HG03095 (cell line): ENCODE data around the gene PRPF8.
"Not testable (repeated sequence)": the region's sequence is repeated elsewhere in the genome, so short reads cannot be mapped to it uniquely, and the experiment has no call there.

ENCODE experiments used
- ATAC-seq: cut with Tn5 transposase; IDR thresholded peaks from one replicate; pipeline ENCODE4 v1.9.1; 2021; ENCODE audit warnings: moderate library complexity; ENCODE audit not compliant: unreplicated experiment

Gene PRPF8

GRCh38 chr17:1695365-1695764 lies 10.7 kb upstream of the PRPF8 start:
- ATAC-seq: no peak

DNA sequence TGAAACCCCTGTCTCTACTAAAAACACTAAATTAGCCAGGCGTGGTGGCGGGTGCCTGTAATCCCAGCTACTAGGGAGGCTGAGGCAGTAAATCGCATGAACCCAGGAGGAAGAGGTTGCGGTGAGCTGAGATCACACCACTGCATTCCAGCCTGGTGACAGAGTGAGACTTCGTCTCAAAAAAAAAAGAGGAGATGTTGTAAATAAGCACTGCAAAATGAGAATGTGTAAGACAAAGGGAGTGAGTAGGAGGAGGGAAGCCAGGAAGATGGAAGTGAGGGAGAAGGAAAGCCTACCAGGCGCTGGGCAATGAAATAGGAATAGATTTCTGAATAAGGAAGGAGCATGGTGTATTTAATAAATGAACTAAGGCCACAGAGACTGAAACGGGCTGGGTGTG lies 8.7 kb upstream of the PRPF8 start:
- no peak for ATAC-seq

- no peak for ATAC-seq
Observed at GRCh38 chr17:1690544-1691221, 6.0 kb upstream of the PRPF8 start.

- ATAC-seq: not testable (repeated sequence)
Observed at GRCh38 chr17:1688405-1688804, 3.7 kb upstream of the PRPF8 start.

GRCh38 chr17:1686086-1686485 lies 1.4 kb upstream of the PRPF8 start:
- no peak for ATAC-seq

GRCh38 chr17:1683459-1683858 lies 1.2 kb downstream of the PRPF8 start:
- ATAC-seq: no peak

DNA sequence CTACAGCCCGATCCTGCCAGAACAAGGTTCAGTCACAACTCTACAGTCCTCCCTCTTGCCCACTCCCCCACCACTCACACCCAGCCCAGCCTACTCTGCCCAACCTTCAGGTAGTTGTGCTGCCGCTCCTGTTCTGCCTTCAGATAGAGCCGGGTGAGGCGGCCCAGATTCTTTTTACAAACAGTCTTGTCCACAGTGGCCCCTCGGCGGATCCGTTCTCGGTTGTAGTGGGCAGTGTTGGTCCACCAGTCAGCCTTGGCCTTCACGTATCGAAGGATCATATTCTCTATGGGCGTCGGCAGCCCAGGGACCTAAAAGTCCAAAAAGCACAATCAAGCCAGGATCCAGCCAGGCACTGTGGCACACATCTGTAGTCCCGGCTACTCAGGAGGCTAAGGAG lies 8.3 kb downstream of the PRPF8 start:
- no peak for ATAC-seq

- ATAC-seq: no peak
Observed at GRCh38 chr17:1673041-1673785, 11.5 kb downstream of the PRPF8 start.

DNA sequence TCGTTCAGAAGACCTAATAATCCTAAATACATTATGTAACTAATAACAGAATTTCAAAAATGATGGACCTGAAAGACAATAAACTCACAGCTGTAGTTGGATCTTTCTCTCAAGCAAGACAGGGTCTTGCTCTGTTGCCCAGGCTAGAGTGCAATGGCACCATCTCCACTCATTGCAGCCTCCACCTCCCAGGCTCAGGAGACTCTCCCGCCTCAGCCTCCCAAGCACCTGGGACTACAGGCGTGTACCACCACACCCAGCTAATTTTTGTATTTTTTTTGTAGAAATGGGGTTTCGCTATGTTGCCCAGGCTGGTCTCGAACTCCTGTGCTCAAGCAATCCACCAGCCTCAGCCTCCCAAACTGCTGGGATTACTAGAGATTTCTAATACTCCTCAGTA lies 20.7 kb downstream of the PRPF8 start:
- ATAC-seq: not testable (repeated sequence)

- no peak for ATAC-seq
Observed at GRCh38 chr17:1661045-1661444, 23.6 kb downstream of the PRPF8 start.

- no peak for ATAC-seq
Observed at GRCh38 chr17:1658100-1658499, 26.6 kb downstream of the PRPF8 start.

DNA sequence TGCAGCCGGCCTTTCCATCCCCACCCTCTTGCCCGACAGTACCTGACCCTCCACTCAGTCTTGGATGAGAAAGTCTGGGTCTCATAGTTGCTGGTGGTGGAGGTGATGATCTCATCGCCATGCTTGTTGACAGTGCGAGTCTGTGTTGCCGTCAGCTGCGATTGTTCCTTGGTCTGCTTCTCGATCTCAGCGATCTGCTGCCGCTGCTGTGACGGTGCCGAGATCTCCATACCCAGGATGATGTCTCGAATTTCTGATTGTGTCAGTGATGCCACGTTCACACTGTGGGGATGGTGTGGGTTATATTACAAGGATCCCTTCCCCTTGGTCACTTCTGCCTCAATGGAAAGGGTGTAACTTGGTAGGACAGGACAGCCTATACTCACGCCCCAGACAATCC lies 30.9 kb downstream of the PRPF8 start:
- no peak for ATAC-seq

GRCh38 chr17:1652794-1653193 lies 31.9 kb downstream of the PRPF8 start:
- ATAC-seq: not testable (repeated sequence)

GRCh38 chr17:1651559-1651844 lies 33.2 kb downstream of the PRPF8 start:
- ATAC-seq: no peak

DNA sequence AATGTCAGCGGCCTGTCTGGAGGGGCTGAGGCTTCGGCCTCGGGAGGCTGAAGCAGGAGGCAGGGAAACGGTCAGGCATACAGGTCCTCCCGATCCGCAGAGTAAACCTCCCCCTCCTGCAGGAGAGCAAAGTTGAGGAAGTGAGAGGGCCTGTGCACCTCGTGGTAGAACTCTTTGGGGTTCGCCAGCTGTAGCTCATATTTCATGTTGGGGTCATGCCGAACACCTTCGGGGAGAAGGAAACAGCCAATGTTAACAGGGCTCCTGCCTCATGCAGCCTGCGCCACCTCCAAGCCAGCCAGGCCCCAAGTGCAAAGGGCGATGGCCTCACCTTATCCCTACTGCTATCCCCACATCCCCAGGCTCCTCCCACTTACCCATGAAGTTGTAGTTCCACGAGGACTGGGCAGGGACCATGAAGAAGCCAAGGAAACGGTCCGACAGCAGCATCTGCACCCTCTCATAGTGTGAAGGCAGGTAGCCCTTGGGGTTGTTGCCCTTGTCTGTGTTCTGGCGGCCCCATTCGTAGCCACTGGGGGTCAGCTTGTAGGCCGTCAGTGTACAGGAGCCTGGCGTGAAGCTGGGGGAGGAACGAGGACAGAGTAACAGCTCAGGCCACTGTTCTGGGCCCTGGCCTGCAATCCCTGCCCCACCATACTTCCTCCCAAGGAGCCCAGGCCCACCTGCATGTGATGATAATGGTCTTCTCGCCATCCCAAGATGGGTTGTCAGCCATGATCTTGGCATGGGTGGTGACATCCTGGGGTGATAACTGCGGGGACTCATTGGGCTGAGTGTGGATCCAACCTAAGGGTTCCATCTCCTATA lies 33.7 kb downstream of the PRPF8 start:
- no peak for ATAC-seq

- ATAC-seq: no peak
Observed at GRCh38 chr17:1649844-1650501, 34.7 kb downstream of the PRPF8 start, which contains the start of gene RILP. RILP (minus strand) TSS chr17:1649866; CDS start chr17:1649804, 62 bp downstream.

GRCh38 chr17:1648963-1649843 lies 35.5 kb downstream of the PRPF8 start:
- ATAC-seq: peak; percentile 40

DNA sequence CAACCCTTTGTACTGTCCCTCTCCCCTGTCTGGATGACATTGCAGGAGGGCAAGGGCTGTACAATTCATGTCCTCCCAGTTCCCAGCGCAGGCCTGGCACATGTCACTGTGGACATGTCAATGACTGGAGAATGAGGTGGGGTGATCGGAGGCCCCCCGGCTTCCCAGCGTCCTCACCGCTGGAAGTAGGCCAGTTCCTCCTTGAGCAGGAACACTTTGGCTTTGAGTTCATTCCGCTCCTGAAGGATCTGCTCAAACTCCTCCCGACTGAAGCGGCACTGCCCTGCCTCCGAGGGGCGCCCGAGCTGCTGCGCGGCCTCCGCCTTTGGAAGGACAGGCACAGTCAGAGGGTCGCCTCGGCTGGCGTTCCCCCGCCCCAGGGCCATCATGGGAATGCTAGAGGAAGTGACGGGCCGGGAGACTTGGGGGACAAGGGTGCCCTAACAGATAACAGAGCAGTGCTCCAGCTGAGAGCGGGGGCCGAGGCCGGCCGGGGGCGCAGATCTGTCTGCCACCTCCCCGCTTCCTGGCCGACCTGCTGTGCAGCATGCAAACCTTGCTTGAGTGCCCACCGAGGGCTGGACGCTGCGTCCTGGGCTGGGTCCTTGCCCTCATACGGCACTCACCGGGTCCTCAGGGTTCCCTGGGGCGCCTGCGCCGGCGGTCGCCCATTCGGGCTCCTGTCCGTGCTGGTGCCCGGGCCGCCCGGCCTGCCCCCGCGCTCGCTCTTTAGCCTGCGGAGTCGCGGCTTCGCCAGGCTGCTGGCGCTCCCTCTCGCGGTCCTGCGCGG lies 36.3 kb downstream of the PRPF8 start:
- peak; percentile 29 for ATAC-seq

GRCh38 chr17:1647802-1648171 lies 36.9 kb downstream of the PRPF8 start:
- ATAC-seq: no peak
